SU-DHL-6 (cell line): ENCODE results near the gene CACNG8.

Experiments used
- EZH2phosphoT487 ChIP-seq: fragments of 200-600 bp; sonication (generic), shearing (Covaris generic); conservative IDR thresholded peaks from 2 replicates; pipeline ENCODE4 v1.6.1; 2018; ENCODE audit warnings: mild to moderate bottlenecking, antibody characterized with exemption, low read length, moderate library complexity, mixed read lengths
- TF ChIP-seq, protein P1 (sequence below): fragments of 200-600 bp; sonication (generic); IDR thresholded peaks from one replicate; pipeline ENCODE4 v1.5.1; 2017; ENCODE audit warnings: antibody characterized with exemption, mild to moderate bottlenecking, low read length, moderate library complexity; ENCODE audit not compliant: insufficient read depth, poor library complexity, severe bottlenecking

DNA sequence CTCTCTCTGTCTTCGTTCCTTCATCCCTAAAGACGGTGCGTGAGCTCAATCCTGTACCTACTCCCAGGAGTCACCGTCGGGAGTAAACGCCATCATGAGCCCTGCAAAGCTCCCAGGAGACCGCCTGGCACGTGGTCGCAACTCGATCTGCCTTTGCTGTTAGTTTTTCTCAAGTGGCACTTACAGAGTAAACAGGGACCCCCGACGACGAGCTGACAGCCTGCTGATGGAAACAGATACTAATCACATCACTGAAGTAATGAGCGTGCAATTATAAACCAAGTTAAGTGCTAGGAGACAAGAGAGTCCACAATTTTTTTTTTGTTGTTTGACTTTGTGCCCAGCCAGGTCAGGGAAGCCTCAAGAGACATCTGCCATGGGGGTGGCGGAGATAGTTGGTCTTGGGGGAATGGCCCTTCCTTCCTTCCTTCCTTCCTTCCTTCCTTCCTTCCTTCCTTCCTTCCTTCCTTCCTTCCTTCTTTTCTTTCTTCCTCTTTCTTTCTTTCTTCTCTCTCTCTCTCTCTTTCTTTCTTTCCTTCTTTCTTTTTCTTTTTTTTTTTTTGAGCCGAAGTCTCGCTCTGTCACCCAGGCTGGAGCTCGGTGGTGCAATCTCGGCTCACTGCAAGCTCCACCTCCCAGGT, 52.3 kb downstream of the CACNG8 start:
- TF ChIP-seq, protein P1, sequence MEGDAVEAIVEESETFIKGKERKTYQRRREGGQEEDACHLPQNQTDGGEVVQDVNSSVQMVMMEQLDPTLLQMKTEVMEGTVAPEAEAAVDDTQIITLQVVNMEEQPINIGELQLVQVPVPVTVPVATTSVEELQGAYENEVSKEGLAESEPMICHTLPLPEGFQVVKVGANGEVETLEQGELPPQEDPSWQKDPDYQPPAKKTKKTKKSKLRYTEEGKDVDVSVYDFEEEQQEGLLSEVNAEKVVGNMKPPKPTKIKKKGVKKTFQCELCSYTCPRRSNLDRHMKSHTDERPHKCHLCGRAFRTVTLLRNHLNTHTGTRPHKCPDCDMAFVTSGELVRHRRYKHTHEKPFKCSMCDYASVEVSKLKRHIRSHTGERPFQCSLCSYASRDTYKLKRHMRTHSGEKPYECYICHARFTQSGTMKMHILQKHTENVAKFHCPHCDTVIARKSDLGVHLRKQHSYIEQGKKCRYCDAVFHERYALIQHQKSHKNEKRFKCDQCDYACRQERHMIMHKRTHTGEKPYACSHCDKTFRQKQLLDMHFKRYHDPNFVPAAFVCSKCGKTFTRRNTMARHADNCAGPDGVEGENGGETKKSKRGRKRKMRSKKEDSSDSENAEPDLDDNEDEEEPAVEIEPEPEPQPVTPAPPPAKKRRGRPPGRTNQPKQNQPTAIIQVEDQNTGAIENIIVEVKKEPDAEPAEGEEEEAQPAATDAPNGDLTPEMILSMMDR: no peak
- TF ChIP-seq EZH2phosphoT487: no peak
